Skeletal muscle satellite cell (primary cell): ENCODE measurements around the gene ITIH4.

ENCODE experiments used
- H3K27me3 ChIP-seq: 2 replicates; pipeline ENCODE4 v1.7.0; 2013; ENCODE audit warnings: low read length; ENCODE audit not compliant: control insufficient read depth, insufficient read depth
- H3K36me3 ChIP-seq: 2 replicates; pipeline ENCODE4 v1.7.0; 2013; ENCODE audit warnings: mild to moderate bottlenecking, control low read depth, low read length; ENCODE audit not compliant: insufficient read depth
- H3K4me1 ChIP-seq: 2 replicates; pipeline ENCODE4 v1.7.0; 2013; ENCODE audit warnings: low read length; ENCODE audit not compliant: control insufficient read depth, insufficient read depth
- H3K4me2 ChIP-seq: 2 replicates; pipeline ENCODE4 v1.7.0; 2013; ENCODE audit warnings: mild to moderate bottlenecking, low read length
- H3K4me3 ChIP-seq: 2 replicates; pipeline ENCODE4 v1.7.0; 2013; ENCODE audit warnings: low read length
- H3K9ac ChIP-seq: 2 replicates; pipeline ENCODE4 v1.7.0; 2013; ENCODE audit warnings: mild to moderate bottlenecking, low read depth, low read length, moderate library complexity
- H3K9me3 ChIP-seq: replicated peaks from 2 replicates; pipeline ENCODE4 v1.7.0; 2013; ENCODE audit warnings: mild to moderate bottlenecking, control low read depth, low read length

ITIH4 gene

GRCh38 chr3:52829482-52829881 is 990 bp downstream of the ITIH4 start:
- H3K4me2 ChIP-seq = no peak overlapping the region
- H3K9ac ChIP-seq = no peak overlapping the region
- H3K36me3 ChIP-seq = no peaks in the 10 kb centered on the region

GRCh38 chr3:52827866-52828376 is 2.6 kb downstream of the ITIH4 start:
- peaks cover 26% of the 10 kb centered on the region for H3K4me1 ChIP-seq
- no peak overlapping the region for H3K9ac ChIP-seq
- H3K9me3 ChIP-seq = no peaks in the 10 kb centered on the region
- no peaks in the 10 kb centered on the region for H3K36me3 ChIP-seq
- no peaks in the 10 kb centered on the region for H3K27me3 ChIP-seq
- H3K4me3 ChIP-seq = no peak overlapping the region
- no peak overlapping the region for H3K4me2 ChIP-seq

More at GRCh38 chr3:52829482-52829881, 990 bp downstream of the ITIH4 start:
- Histone ChIP-seq H3K9me3 (no peaks in the 10 kb centered on the region), H3K4me1 (peaks cover 26% of the 10 kb centered on the region), H3K4me3 (no peak overlapping the region), H3K27me3 (no peaks in the 10 kb centered on the region)

GRCh38 chr3:52827441-52827840 is 3.0 kb downstream of the ITIH4 start:
- H3K4me2 ChIP-seq = no peak overlapping the region
- no peaks in the 10 kb centered on the region for H3K27me3 ChIP-seq
- H3K9ac ChIP-seq = no peak overlapping the region
- no peak overlapping the region for H3K4me3 ChIP-seq
- no peaks in the 10 kb centered on the region for H3K9me3 ChIP-seq
- H3K4me1 ChIP-seq = peaks cover 26% of the 10 kb centered on the region
- no peaks in the 10 kb centered on the region for H3K36me3 ChIP-seq

- no peaks in the 10 kb centered on the region for H3K27me3 ChIP-seq
- no peak overlapping the region for H3K4me2 ChIP-seq
- H3K36me3 ChIP-seq = no peaks in the 10 kb centered on the region
- H3K9me3 ChIP-seq = no peaks in the 10 kb centered on the region
- peaks cover 9% of the 10 kb centered on the region for H3K4me1 ChIP-seq
- no peak overlapping the region for H3K4me3 ChIP-seq
- no peak overlapping the region for H3K9ac ChIP-seq
Measured at GRCh38 chr3:52824037-52824436, 6.4 kb downstream of the ITIH4 start.

GRCh38 chr3:52822363-52822762 is 8.1 kb downstream of the ITIH4 start:
- Histone ChIP-seq H3K36me3 (no peaks in the 10 kb centered on the region), H3K9ac (no peak overlapping the region), H3K4me3 (no peak overlapping the region), H3K4me2 (no peak overlapping the region), H3K4me1 (peaks cover 2% of the 10 kb centered on the region), H3K9me3 (no peaks in the 10 kb centered on the region), H3K27me3 (no peaks in the 10 kb centered on the region)

GRCh38 chr3:52820736-52821135 is 9.7 kb downstream of the ITIH4 start:
- Histone ChIP-seq H3K9me3 (no peaks in the 10 kb centered on the region), H3K4me2 (no peak overlapping the region), H3K4me3 (no peak overlapping the region), H3K27me3 (no peaks in the 10 kb centered on the region), H3K36me3 (no peaks in the 10 kb centered on the region), H3K4me1 (no peaks in the 10 kb centered on the region), H3K9ac (no peak overlapping the region)

- Histone ChIP-seq H3K4me3 (no peak overlapping the region), H3K9me3 (no peaks in the 10 kb centered on the region), H3K4me1 (no peaks in the 10 kb centered on the region), H3K27me3 (no peaks in the 10 kb centered on the region), H3K4me2 (no peak overlapping the region), H3K36me3 (no peaks in the 10 kb centered on the region), H3K9ac (no peak overlapping the region)
Measured at GRCh38 chr3:52819936-52820335, 10.5 kb downstream of the ITIH4 start.

- H3K36me3 ChIP-seq = no peaks in the 10 kb centered on the region
- no peak overlapping the region for H3K4me2 ChIP-seq
- no peak overlapping the region for H3K4me3 ChIP-seq
- no peak overlapping the region for H3K9ac ChIP-seq
- H3K4me1 ChIP-seq = no peaks in the 10 kb centered on the region
- peaks cover 3% of the 10 kb centered on the region for H3K27me3 ChIP-seq
- no peaks in the 10 kb centered on the region for H3K9me3 ChIP-seq
Measured at GRCh38 chr3:52817860-52818259, 12.6 kb downstream of the ITIH4 start.

- Histone ChIP-seq H3K4me1 (no peaks in the 10 kb centered on the region), H3K27me3 (peaks cover 3% of the 10 kb centered on the region), H3K9ac (no peak overlapping the region), H3K36me3 (no peaks in the 10 kb centered on the region), H3K4me2 (no peak overlapping the region), H3K4me3 (no peak overlapping the region), H3K9me3 (no peaks in the 10 kb centered on the region)
Measured at GRCh38 chr3:52817221-52817620, 13.3 kb downstream of the ITIH4 start.

GRCh38 chr3:52816654-52817053 is 13.8 kb downstream of the ITIH4 start:
- H3K36me3 ChIP-seq = no peaks in the 10 kb centered on the region
- H3K4me3 ChIP-seq = no peak overlapping the region
- peaks cover 6% of the 10 kb centered on the region for H3K27me3 ChIP-seq
- no peak overlapping the region for H3K4me2 ChIP-seq
- H3K4me1 ChIP-seq = no peaks in the 10 kb centered on the region
- H3K9me3 ChIP-seq = no peaks in the 10 kb centered on the region
- no peak overlapping the region for H3K9ac ChIP-seq

- Histone ChIP-seq H3K9ac (no peak overlapping the region), H3K9me3 (no peaks in the 10 kb centered on the region), H3K36me3 (no peaks in the 10 kb centered on the region), H3K4me2 (no peak overlapping the region), H3K4me1 (no peaks in the 10 kb centered on the region), H3K27me3 (peaks cover 11% of the 10 kb centered on the region), H3K4me3 (no peak overlapping the region)
Measured at GRCh38 chr3:52816199-52816598, 14.3 kb downstream of the ITIH4 start.

- Histone ChIP-seq H3K4me2 (no peak overlapping the region), H3K4me1 (no peaks in the 10 kb centered on the region), H3K4me3 (no peak overlapping the region), H3K9me3 (no peaks in the 10 kb centered on the region), H3K27me3 (peaks cover 11% of the 10 kb centered on the region), H3K36me3 (no peaks in the 10 kb centered on the region), H3K9ac (no peak overlapping the region)
Measured at GRCh38 chr3:52813810-52814209, 16.7 kb downstream of the ITIH4 start.
